M059J (cell line): ENCODE measurements around the gene EHBP1L1. TPM values are rescaled to one million over a fixed set of nuclear protein-coding genes. Genes with fewer than 3 reads are reported as not detected.
A peak's percentile ranks its signal among the peaks of the same experiment; 100 is the strongest.

Source experiments
- DNase-seq: peaks from one replicate; pipeline ENCODE4 v3.0.0-alpha.2; 2012; ENCODE audit warnings: low read depth
- total RNA-seq: library from RNA; depleted of rRNA; stranded (reverse); fragments of >200 nt; shearing (Covaris generic); gene quantifications from 2 replicates; pipeline ENCODE4 v1.2.3, GENCODE V29; 2014

EHBP1L1 gene
- total RNA-seq, 1 experiment from 2014 or later, result 9.3 TPM

GRCh38 chr11:65546217-65546958 is 29.5 kb upstream of the EHBP1L1 start:
- no peak for DNase-seq

DNA sequence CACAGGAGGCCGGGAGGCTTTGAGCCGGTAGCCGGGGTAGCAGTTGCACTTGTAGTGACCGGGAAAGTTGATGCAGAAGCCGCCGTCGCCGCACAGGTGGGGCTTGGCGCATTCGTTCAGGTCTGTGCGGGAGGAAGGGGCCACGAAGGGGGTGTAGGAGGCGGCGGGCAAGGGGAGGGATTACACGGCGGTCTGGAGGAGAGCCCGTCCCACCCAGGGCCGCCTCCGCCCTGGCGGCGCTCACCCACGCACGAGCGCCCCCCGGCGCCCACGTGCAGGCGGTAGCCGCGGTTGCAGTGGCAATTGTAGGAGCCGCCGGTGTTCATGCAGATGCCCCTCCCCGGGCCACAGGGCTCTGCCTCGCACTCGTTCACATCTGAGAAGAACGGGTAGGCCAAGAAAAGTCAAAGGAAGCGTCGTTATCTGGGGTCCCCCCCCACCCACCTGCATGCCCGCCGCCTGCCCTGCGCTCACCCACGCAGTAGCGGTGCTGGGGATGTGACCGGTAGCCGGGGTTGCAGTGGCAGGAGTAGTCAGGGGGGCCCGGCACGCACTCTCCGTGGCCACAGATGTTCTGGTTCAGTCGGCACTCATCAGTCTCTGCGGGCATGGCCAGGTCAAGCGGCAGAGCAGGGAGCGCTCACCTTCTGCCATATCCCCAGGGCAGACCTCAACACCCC is 28.3 kb upstream of the EHBP1L1 start:
- DNase-seq, result no peak

DNA sequence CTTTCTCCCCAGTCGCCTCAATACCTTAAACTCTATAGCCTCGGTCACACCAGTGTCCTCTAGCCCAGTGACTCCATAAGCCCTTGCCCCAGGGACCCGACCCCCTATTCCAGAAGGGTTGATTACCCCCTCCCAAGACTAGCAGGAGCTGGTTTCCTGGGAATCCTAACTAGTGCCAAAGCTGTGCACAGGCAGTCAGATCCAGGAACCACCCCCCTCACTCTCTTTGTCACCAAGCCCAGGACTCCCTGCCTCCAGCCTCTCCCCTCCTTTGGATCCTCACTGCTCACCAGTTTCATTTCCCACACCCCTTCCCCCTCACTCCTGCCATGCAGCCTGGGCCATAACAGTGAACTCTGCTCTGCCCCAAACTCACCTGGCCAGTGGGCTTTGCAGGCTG is 27.5 kb upstream of the EHBP1L1 start:
- no peak for DNase-seq

- DNase-seq, result no peak
Observed at GRCh38 chr11:65549096-65549495, 26.8 kb upstream of the EHBP1L1 start.

DNA sequence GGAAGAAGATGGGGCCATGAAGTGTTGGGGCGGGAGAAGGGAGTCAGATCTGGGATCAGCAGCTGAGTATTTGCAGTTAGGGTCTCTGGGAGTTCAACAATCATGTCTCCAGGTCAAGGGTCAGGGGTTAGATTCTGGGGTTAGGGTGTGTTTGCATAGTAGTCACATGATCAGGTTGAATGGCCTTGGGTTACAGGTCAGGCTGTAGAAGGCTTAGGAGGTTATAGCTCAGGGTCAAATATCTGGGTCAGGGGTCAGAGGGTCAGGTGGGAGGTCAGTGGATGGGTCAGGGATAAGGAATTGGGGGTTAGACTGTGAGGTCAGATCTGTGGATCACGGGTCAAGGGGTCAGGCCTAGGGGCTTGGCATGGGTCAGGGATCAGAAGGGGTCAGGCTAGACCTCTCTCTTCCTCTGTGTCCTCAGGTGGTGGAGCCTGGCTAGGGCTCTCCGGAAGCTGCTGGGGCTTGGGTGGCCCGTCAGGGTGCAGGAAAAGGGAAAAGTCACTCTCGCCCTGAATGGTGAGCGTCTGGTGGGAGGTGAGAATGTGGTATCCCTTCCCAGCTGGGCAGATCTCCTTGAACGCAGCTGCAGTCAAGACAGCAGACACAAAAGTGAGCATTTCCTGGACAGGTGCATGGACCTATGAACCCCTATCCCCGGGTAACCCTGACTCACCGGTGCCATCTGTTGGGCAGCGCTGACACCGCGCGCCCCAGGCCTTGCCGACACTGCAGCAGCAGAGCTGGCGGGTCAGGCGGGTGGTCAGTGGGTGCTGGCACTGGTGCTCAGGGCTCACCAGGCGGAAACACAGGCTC is 24.1 kb upstream of the EHBP1L1 start:
- no peak for DNase-seq

- no peak for DNase-seq
Observed at GRCh38 chr11:65552388-65552951, 23.4 kb upstream of the EHBP1L1 start.

GRCh38 chr11:65553301-65554001 is 22.4 kb upstream of the EHBP1L1 start:
- no peak for DNase-seq

DNA sequence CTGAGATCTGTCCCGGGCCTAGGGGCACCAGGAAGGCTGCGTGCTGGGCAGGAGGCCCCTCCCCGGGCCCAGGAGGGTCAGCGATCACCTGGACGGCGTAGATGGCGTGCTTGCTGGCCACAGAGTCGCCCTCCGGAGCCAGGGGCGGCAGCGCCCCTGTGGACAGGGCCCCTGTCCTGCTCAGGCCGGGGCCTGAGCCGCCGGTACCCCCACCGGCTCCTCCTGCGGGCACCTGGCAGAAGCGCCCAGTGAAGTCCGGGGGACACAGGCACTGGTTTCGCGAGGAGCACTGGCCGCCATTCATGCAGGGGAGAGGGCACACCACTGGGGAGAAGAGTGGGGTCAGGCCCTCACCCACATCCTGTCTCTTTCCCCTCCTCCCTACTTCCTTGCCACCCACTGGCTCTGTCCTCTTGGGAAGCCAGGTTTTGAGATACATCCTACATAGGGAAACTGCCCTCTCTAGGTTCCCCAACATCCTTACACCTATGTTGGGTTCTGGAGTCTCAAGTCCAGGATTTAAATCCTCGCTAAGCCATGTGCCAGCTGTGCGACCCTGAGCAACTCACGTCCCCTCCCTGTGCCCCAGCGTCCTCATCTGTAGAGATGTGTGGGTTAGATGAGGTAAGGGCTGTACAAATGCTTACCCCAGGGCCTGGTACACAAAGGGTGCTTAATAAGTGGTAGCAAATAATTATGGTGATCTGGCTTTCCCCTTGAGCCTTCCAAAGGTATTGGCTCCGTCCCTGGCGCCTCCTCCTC is 21.6 kb upstream of the EHBP1L1 start:
- no peak for DNase-seq

DNA sequence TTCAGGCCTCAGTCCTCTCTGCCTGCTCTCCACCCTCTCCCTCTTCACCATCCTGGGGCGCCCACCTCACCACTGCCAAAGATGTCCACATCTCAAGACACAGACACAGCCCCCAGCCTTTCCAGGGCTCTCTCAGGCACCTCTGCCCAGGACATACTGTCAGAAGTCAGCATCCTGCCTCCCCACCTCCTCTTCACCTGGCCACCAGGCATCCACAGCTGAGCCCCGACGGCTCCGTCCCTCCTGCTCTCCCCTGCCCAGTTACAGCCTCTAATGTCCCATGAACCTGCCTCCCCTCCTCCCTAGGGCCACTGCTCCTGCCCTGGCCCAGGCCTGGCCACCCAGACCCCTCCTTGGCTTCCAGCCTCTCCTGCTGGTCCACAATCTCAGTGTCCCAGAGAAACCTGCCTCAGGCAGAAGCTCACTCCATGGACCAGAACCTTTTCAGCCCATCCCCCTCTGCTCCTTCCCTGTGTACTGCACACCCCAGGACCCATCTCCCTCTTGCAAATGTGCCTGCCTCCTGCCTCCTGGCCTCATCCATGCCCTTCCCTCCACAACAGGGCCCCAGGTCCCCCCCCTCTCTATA is 20.9 kb upstream of the EHBP1L1 start:
- DNase-seq, result no peak

DNA sequence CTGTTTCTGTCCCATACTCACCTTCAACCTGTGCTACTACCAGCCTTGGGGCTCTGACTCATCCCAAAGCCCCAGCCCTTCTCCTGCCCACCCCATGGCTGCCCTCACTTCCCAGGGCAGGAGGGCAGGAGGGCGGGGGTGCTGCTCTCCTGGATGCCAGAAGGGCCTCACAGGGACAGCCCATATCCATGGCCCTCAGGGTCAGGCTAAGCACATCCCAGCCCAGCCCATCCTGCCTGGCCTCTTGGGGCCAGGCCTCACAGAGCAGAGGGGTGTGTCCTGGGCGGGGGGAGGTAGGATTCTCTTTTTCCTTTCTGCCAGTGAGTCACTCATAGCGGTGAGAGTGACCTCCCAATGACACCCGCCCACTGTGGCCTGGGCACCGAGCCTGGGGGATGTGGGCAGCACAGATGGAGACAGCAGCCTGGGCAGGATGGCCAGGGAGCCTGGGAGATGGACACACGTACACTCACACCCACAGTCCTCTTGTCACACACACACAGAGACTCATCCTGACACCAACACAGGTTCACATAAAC is 20.1 kb upstream of the EHBP1L1 start:
- peak; percentile 98 for DNase-seq

DNA sequence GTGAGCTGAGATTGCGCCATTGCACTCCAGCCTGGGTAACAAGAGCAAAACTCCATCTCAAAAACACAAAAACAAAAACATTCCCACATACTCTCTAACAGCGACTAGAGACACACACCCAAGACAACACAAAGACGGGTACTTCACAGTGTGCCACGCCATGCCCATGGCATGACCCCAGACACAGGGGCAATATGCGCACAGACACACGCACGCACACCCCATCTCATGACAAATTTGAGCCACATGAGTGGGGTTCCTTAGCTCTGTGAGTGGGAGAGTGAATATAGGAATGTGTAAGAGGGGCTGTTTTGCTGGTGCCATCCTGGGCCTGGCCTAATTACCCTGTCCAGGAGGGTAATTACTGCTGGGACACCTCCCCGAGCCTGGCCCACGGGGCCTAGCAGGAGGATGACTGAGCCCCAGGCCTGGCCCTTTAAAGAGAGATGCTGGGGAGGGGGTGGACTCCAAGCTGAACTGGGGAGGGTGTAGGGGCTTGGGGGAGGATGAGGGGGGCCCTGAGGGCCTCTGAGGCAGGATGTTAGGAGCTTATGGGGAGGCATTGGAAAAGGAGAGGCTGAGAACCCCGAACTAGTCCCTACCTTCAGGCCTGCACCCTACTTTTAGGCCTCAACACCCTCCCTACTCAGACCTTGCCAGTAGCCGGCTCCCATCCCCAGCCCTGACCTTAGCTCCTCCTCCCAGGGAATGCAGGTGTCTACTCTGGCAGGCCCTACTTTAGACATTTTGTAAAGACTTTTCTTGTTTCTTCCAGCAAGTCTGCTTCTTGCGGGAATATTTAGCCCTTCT is 19.2 kb upstream of the EHBP1L1 start:
- peak; percentile 48 for DNase-seq

- no peak for DNase-seq
Observed at GRCh38 chr11:65557280-65558001, 18.4 kb upstream of the EHBP1L1 start.

DNA sequence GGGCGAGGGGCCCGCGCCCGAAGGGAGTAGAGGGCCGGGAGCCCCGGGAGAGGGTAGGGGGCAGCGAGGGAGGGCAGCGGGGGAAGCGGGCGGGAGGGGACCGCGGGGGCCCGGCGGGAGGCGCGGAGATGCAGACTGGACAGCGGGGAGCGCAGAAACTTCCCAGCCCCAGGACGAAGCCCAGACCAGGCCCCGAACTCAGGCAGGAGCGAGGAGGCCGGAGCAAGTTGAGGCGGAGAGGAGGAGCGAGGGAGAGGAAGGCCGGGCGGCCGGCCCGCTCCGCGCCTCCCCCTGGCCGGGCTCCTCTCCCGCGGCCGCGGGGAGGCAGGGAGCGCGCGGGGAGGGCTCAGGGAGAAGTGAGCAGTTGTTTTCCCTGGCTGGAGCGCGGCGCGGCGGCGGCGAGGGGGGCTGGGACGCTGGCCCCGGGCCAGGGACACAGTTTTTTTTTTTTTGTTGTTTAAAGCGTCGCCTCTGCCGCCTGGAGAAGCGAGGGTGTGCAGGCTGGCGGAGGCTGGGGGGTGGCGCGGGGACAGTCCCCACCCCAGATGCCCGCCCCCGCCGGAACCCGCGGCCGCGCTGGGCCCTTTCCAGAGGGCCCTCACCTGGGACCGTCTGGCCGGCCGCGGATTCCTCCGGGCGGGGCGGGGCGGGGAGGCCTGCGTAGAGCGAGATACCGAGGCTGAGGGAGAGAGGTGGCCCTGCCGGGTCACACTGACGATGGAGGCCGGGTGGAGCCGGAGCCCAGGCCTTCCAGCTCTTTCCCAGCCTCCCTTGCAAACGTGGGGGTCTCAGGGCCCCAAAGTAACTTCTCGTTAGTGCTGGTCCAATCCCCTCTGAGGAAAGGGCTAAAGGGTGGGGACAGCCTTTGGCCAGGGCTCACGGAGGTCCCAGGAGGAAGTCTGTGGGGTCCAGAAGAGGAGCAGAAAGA is 17.6 kb upstream of the EHBP1L1 start, which contains the start of gene LTBP3:
Gene LTBP3 (minus strand): TSS at position 358 of the 928 bp plus-strand sequence. CDS start 400 bp downstream, outside the sequence.
- DNase-seq, result peak; percentile 86

- DNase-seq, result peak; percentile 50
Observed at GRCh38 chr11:65558930-65559509, 16.8 kb upstream of the EHBP1L1 start.

GRCh38 chr11:65559535-65559934 is 16.3 kb upstream of the EHBP1L1 start:
- no peak for DNase-seq

DNA sequence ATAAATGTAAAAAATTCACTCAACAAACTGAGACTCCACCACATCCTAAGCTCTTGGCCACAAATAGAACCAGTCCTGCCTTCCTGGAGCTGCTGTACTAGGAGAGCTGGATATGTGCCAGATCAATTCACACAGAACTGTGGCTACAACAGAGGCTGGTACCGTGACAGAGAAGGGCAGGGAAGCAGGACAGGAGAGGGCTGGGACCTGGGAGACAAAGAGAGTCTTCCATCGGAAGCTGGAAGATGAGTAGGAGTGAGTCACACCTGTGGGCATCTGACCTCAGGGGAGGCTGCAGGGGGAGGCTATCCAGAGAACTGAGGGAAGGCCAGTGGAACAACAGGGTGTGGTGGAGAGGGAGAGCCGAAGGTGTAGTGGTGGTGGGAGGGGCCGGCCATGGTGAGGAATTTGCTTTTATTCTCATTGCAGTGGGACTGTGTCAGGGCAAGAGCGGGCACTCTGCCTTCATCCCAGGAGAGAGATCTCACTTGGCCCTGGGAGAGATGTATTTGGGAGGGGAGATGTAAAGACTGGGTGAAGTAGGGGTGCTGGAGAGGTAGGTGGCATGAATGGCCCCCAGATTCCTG is 15.8 kb upstream of the EHBP1L1 start:
- DNase-seq, result peak; percentile 93
